T-helper 1 cell treated with Interleukin-12 subunit alpha and Interleukin-12 subunit beta and Interleukin-4 antibody, amounts not matched to agents 30 μg/mL and 1 μg/mL, for 36 hours (primary cell): ENCODE measurements around the gene COL28A1.
"Not testable (repeated sequence)": the region's sequence is repeated elsewhere in the genome, so short reads cannot be mapped to it uniquely, and the experiment has no call there.

ENCODE experiments used
- H3K27ac Mint-ChIP-seq: one replicate; pipeline ENCODE4 v1.8.0; 2021; ENCODE audit warnings: mild to moderate bottlenecking, mixed read lengths
- H3K27me3 Mint-ChIP-seq: one replicate; pipeline ENCODE4 v1.8.0; 2021; ENCODE audit warnings: low read depth, mixed read lengths
- H3K36me3 Mint-ChIP-seq: one replicate; pipeline ENCODE4 v1.8.0; 2021; ENCODE audit warnings: low read depth, mixed read lengths
- H3K4me1 Mint-ChIP-seq: one replicate; pipeline ENCODE4 v1.8.0; 2021; ENCODE audit warnings: low read depth, mixed read lengths
- H3K4me3 Mint-ChIP-seq: one replicate; pipeline ENCODE4 v1.8.0; 2021; ENCODE audit warnings: mild to moderate bottlenecking, moderate library complexity, mixed read lengths
- H3K9me3 Mint-ChIP-seq: one replicate; pipeline ENCODE4 v1.8.0; 2021; ENCODE audit warnings: mixed read lengths

The COL28A1 gene

DNA sequence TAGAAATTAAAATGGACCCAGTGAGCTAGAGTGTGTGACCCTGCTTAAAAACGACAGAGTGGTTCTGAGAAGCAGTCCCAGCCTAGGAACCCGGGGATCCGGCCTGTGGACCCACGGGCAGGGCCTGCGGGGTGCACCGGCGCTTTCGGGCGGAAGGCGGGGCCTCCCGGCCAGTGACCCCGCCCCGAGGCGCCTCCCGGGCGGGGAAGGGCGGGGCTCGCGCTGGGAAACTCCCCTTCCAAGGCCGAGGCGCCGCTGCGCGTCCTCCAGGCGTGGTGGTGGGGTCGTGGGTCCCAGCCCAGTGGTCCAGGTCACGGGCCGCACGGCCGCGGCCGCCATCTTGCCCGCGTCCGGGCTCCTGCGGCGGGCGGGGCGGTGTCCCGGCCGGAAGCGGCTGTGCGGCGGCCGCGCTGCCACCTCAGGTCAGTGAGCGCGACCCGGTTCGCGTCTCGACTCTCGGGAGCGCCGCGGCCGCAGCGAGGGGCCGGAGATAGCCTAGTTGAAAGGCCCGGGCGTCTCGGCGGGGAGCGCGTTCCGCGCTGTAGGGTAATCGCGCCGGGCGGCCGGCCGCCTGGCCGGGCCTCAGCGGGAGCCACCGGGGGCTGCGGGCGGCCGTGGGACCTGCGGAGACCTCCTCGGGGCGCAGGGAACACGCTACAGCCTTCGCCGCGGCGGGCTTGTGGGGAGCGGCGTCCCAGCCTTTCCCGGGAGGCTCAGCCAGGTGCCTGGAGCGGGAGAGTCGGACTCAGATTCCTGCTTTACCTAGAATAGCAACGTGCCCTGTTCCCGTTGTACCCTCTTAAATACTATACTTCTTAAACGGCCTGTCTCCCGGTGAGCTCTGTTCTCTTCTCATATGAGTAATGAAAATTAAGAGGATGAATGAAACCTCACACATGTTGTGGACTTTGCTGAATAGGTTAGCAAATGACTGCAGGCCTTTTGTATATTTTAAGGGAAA, 31.3 kb upstream of the COL28A1 start, which contains the start of gene MIOS:
Gene MIOS, plus strand, starts transcription at position 234 of the 961 bp plus-strand sequence. CDS start 5,592 bp downstream, outside the sequence.
- Mint-ChIP-seq H3K27ac (peak within 1 kb of the TSS; percentile 83), H3K4me3 (peak within 1 kb of the TSS; percentile 79), H3K36me3 (peaks cover 12% of the 10 kb centered on the region), H3K9me3 (no peaks in the 10 kb centered on the region), H3K4me1 (peaks cover 31% of the 10 kb centered on the region), H3K27me3 (no peaks in the 10 kb centered on the region)

DNA sequence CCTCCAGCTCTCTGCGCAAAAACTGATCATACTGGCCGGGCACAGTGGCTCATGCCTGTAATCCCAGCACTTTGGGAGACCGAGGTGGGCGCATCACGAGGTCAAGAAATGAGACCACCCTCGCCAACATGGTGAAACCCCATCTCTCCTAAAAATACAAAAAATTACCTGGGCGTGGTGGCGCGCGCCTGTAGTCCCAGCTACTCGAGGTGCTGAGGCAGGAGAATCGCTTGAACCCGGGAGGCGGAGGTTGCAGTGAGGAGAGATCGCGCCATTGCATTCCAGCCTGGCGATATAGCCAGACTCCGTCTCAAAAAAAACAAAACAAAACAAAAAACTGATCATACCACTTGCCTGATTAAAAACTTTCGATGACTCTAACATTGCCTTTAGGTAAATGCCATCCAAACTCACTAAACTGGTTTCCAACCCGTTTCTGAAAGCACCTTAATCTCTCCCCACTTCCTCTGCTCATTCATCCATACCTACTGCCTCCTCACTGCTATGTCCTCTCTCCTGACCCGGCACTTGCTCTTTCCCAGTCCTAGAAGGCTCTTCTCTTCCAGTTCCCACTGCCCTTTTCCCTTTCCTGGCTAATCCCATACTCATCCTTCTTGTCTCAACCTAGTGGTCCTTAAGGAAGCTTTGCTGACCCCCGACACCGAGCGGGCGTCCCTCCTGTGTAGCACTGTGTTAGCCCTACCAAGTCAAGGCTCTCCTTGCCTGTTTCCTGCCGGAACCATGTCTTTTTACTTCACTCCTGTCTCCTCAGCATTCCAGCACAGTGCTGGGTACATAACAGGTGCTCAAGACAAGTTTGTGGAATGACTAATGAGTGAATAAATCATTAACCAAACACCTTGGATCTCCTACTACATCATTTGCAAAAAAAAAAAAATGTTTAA, 30.3 kb upstream of the COL28A1 start:
- Mint-ChIP-seq H3K27me3 (peaks cover 5% of the 10 kb centered on the region), H3K36me3 (peaks cover 12% of the 10 kb centered on the region), H3K4me1 (peaks cover 31% of the 10 kb centered on the region), H3K9me3 (no peaks in the 10 kb centered on the region), H3K4me3 (no peak overlapping the region), H3K27ac (no peak overlapping the region)

DNA sequence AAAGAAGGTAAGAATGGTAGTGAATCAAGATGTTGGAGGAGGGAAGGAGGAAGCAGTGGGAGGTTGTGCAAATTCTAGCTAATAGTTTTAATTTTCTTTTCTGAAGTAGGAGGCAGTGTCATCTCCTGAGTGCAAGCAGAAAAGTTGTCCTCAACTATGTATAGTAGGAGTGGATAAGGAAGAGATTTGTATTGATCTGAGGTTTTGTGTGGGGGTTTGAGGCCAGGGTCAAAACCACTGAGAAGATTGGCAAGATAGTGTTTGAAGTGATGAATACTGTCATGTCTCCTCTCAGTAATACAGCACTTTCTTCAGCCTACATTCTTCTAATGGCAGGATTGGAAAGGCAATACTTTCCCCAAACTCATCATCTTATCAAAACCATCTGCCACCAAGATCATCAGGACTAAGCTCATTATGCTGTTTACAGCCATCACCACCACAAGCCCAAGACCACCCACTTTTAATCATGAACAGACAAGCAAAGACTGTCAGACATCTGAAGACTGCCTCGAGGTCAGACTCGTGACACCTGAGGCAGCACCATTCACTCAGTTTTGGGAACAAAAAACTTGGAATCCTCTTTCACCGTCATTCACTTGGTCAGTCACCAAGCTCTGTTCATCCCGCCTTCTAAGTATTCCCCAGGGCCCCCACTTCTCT, 29.5 kb upstream of the COL28A1 start:
- peaks cover 8% of the 10 kb centered on the region for H3K27me3 Mint-ChIP-seq
- no peak overlapping the region for H3K4me3 Mint-ChIP-seq
- peaks cover 26% of the 10 kb centered on the region for H3K4me1 Mint-ChIP-seq
- peaks cover 9% of the 10 kb centered on the region for H3K36me3 Mint-ChIP-seq
- H3K9me3 Mint-ChIP-seq, result peaks cover 1% of the 10 kb centered on the region
- H3K27ac Mint-ChIP-seq, result no peak overlapping the region

DNA sequence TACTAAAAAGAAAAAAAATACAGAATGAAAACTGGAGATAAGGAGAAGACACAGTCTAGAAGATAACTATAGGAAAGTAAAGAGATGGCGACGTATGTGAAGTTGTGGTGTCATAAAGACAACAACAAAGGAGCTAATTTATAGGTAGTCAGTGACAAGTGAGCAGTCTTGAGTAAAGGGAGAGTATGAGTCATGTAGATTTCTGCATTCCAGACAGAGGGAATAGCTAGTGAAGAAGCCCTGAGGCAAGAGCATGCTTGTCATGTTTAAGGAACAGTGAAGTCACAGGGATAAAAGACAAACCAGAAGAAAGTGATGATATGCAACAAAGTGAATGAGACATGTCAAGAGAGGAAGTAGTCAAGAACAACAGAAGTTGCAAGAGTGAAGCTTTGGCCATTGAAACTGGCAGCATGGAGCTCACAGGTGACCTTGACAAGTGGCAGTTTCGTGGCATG, 28.7 kb upstream of the COL28A1 start:
- Mint-ChIP-seq H3K36me3 (peaks cover 5% of the 10 kb centered on the region), H3K27me3 (peaks cover 16% of the 10 kb centered on the region), H3K4me1 (peaks cover 18% of the 10 kb centered on the region), H3K9me3 (peaks cover 8% of the 10 kb centered on the region), H3K4me3 (no peak overlapping the region), H3K27ac (no peak overlapping the region)

DNA sequence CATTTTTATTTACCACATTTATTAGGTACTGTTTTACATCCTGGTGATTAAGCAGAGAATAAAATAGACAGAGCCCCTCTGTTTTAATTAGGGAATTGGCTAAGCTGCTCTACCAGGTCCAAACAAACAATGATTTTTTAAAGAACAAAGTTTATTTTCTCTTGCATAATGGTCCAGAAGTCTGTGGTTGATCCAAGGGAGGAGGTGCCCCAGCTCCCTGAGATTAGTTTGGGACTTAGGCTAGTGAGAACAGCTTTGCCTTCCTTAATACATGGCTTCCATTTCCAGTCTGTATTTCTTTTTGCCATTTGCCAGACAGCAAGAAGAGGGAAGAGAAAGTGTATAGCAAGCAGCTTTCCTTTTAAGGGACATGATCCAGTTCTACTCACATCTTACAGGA, 28.1 kb upstream of the COL28A1 start:
- Mint-ChIP-seq H3K27me3 (peaks cover 21% of the 10 kb centered on the region), H3K9me3 (peaks cover 14% of the 10 kb centered on the region), H3K36me3 (peaks cover 3% of the 10 kb centered on the region), H3K4me3 (no peak overlapping the region), H3K27ac (no peak overlapping the region), H3K4me1 (peaks cover 13% of the 10 kb centered on the region)

DNA sequence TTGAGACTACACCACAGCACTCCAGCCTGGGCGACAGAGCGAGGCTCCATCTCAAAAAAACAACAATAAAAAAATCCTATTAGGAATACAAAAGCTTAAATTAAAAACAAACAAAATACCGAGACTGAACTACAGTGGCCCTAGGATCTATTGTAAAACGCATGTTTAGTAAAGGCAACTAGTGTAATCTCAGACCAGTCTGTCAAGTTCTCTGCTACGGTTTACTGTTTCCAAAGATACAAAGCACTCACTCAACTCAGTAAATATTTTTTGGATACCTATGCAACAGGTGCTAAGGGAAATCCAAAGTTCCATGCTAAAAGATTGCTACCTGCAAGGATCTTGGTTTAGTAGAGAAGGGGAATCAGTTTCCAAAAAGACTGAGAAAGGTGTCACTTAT, 27.6 kb upstream of the COL28A1 start:
- H3K27ac Mint-ChIP-seq, result no peak overlapping the region
- peaks cover 3% of the 10 kb centered on the region for H3K36me3 Mint-ChIP-seq
- H3K4me3 Mint-ChIP-seq, result no peak overlapping the region
- H3K27me3 Mint-ChIP-seq, result peaks cover 27% of the 10 kb centered on the region
- H3K4me1 Mint-ChIP-seq, result peaks cover 8% of the 10 kb centered on the region
- peaks cover 19% of the 10 kb centered on the region for H3K9me3 Mint-ChIP-seq

DNA sequence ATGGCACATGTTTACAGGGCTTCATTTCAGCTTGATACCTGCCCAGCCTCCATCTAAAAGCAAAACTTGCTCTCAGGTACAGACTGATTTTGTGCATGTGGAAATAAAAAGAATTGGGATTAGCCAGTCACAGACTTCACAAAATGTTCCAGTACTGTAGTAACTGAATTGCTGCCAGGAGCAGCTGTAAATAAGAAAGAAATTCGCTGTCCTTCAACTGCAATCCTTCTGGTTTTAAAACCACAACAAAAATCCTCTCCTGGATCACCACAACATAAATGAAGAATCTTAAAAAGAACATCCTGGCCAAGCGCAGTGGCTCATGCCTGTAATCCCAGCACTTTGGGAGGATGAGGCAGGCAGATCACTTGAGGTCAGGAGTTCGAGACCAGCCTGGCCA, 27.1 kb upstream of the COL28A1 start:
- Mint-ChIP-seq H3K9me3 (peaks cover 24% of the 10 kb centered on the region), H3K4me1 (peaks cover 3% of the 10 kb centered on the region), H3K27me3 (peaks cover 32% of the 10 kb centered on the region), H3K27ac (no peak overlapping the region), H3K36me3 (peaks cover 3% of the 10 kb centered on the region), H3K4me3 (no peak overlapping the region)

DNA sequence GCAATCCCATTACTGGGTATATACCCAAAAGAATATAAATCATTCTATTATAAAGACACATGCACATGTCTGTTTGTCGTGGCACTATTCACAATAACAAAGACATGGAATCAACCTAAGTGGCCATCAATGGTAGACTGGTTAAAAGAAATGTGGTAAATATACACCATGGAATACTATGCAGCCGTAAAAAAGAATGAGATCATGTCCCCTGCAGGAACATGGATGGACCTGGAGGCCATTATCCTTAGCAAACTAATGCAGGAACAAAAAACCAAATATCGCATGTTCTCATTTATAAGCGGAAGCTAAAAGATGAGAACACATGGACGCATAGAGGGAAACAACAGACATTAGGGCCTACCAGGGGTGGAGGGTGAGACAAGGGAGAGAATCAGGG, 25.9 kb upstream of the COL28A1 start:
- Mint-ChIP-seq H3K27me3 (peaks cover 33% of the 10 kb centered on the region), H3K9me3 (peaks cover 28% of the 10 kb centered on the region)
- not testable (repeated sequence) for H3K4me3 Mint-ChIP-seq, H3K27ac Mint-ChIP-seq, H3K36me3 Mint-ChIP-seq, H3K4me1 Mint-ChIP-seq

DNA sequence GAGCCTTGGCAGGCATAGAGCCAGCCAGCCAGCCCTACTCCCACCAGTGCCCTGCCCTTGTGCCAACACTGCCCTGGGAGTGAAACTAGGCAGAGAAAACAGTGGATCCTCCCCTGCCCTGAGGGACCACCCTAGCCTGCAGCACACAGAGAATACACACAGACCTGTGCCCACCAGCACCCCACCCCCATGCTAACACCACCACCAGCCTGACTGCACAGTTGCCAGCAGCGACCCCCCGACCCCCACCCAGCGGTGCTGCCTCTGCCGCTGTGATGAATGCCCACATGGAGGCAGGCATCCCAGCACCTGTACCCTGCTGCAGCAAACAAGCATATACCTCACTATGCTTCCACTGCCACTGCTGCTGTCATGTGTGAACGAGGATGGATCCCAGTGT, 21.6 kb upstream of the COL28A1 start:
- Mint-ChIP-seq H3K9me3 (peaks cover 28% of the 10 kb centered on the region), H3K27ac (no peak overlapping the region), H3K4me1 (no peaks in the 10 kb centered on the region)

DNA sequence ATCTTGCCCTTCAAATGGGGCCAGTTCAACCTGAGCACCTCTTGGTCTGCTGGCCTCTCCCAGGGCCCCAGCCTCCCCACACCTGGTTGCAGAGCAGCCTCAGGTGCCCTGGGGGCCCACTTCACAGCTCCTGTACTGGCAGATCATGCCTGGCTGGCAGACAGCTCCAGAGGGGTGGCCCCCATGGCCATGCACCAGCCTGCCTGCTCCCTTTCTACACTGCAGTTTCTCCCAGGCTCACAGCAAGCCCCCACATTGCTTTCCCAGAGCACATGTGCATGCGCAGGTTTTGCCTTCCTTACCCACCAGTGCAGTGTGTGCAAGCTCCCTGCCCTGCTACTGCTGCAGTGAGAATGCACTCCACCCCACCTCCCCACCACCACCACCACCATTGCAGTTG, 21.2 kb upstream of the COL28A1 start:
- peaks cover 28% of the 10 kb centered on the region for H3K9me3 Mint-ChIP-seq
- H3K27ac Mint-ChIP-seq, result no peak overlapping the region
- H3K4me1 Mint-ChIP-seq, result no peaks in the 10 kb centered on the region
- H3K4me3 Mint-ChIP-seq, result no peak overlapping the region
- H3K36me3 Mint-ChIP-seq, result peaks cover 3% of the 10 kb centered on the region
- peaks cover 45% of the 10 kb centered on the region for H3K27me3 Mint-ChIP-seq

More for the DNA sequence above, 21.6 kb upstream of the COL28A1 start:
- Mint-ChIP-seq H3K27me3 (peaks cover 45% of the 10 kb centered on the region), H3K36me3 (peaks cover 3% of the 10 kb centered on the region), H3K4me3 (no peak overlapping the region)

DNA sequence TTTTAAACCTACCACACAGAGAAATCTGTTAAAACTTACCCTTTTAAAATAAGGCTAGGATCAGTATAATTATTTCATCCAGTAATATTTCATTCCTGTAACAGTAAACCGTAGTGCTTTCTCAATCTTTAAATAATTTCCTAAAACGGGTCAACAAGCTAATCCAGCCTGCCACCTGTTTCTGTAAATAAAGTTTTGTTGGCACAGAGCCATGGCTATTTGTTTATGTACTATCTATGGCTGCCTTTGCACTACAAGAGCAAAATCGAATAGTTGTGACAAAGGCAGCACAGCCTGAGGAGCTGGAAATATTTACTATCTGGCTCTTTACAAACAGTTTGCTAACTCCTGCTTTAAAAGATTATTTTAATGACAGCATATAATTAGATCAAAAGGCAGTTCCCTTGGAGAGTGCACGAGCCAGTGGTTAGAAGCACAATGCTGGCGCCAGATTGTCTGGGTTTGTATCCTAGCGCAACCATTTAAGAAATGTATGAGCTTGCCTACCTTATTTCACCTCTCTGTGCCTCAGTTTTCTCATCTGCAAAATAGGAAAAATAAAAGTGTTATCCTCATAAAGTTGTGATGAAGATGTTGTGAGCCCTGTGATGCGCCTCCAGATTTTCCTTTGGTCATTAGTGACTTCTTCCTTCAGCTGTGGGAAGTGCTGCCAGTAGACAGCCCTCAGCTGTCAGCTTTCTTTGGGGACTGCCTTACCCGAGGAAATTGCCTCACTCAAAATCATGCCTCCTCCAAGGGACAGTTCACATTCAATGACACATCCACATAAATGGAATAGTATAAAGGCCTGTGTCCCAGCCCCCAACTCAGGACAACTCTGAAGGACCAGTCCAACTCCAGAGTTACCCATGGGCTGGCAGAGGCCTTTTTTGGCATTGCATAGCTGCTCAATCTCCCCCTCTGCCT, 19.2 kb upstream of the COL28A1 start:
- peaks cover under 1% of the 10 kb centered on the region for H3K36me3 Mint-ChIP-seq
- H3K4me1 Mint-ChIP-seq, result no peaks in the 10 kb centered on the region
- peaks cover 36% of the 10 kb centered on the region for H3K27me3 Mint-ChIP-seq
- peaks cover 25% of the 10 kb centered on the region for H3K9me3 Mint-ChIP-seq
- no peak overlapping the region for H3K4me3 Mint-ChIP-seq
- no peak overlapping the region for H3K27ac Mint-ChIP-seq

DNA sequence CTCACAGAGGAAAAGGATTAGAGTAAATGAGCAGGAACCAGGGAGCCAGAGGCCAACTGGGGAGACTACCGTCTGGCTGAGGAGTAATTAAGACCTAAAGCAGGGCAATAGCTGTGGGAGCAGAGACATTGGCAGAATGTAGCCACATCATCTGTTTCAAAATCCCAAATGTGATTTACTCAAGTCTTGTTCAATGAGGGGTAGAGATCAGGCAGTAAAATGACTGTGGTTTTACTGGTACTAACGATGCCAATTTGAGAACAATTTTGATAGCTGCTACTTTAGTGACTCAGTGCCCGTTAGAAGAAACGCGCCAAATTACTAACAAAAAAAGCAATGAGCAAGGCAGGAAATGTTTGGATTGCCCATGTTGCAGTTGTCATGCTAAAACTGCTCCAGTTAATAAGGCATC, 18.4 kb upstream of the COL28A1 start:
- H3K36me3 Mint-ChIP-seq, result no peaks in the 10 kb centered on the region
- peaks cover 35% of the 10 kb centered on the region for H3K27me3 Mint-ChIP-seq
- peaks cover 17% of the 10 kb centered on the region for H3K9me3 Mint-ChIP-seq
- H3K4me3 Mint-ChIP-seq, result no peak overlapping the region
- H3K4me1 Mint-ChIP-seq, result no peaks in the 10 kb centered on the region
- H3K27ac Mint-ChIP-seq, result no peak overlapping the region

DNA sequence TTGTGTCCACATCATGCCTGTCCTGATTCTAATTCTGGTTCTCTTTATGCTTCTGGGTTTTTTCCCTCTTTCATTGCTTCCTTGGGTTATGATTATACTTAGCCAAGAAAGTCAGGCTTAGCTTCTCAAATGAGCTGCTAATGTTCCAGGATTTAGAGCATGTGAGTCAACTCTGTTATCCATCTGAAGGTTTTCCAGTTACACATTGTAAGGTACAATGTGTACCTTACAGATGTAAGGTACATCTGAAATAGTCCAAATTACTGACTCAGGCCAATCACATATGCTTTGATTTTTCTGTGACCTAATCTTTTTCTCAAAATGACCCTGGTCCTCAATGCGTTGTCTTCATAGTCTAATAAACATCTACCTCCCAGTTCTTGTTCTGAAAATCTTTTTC, 17.7 kb upstream of the COL28A1 start:
- Mint-ChIP-seq H3K36me3 (no peaks in the 10 kb centered on the region), H3K4me3 (no peak overlapping the region), H3K27me3 (peaks cover 28% of the 10 kb centered on the region), H3K9me3 (peaks cover 10% of the 10 kb centered on the region), H3K4me1 (no peaks in the 10 kb centered on the region), H3K27ac (no peak overlapping the region)
